ENCODE measurements around the gene CRISP2.
"Not testable (repeated sequence)": the region's sequence is repeated elsewhere in the genome, so short reads cannot be mapped to it uniquely, and the experiment has no call there.

CRISP2 gene, protein sequence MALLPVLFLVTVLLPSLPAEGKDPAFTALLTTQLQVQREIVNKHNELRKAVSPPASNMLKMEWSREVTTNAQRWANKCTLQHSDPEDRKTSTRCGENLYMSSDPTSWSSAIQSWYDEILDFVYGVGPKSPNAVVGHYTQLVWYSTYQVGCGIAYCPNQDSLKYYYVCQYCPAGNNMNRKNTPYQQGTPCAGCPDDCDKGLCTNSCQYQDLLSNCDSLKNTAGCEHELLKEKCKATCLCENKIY

DNA sequence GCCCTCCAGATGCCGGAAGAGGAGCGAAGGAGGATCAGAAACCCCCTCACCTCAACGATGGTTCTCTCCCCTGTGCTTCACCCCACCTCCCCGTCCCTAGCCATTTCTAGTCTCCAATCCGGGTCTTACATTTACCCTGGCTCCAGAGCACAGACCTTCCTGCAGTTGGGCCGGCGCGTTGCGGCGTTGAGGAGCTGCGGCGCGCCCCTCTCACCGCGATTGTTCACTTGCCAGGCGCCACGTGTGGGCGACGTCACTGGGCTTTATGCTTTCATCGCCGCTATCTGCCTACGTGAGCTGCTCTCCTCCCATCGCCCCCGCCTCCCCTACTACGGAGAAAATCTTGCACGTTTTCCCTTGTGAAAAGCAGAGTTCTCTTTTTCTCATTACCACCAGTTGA, at the start of gene CRISP2:
Gene CRISP2 (minus strand): TSS at position 198 of the 400 bp plus-strand sequence. CDS start 4,347 bp downstream, outside the sequence.
- DNase-seq (ENCODE audit: low read depth in 1 of 2, low spot score in 1 of 2): no peak
- in situ Hi-C loops (cut with HindIII; ENCODE audit: low pct_unique_long_range_greater_than_20kb, low sequenced_read_pairs): no loop called here
- TF ChIP-seq JUND (IDR thresholded peaks at IDR 0.05; ENCODE audit: low read depth): no peak

DNA sequence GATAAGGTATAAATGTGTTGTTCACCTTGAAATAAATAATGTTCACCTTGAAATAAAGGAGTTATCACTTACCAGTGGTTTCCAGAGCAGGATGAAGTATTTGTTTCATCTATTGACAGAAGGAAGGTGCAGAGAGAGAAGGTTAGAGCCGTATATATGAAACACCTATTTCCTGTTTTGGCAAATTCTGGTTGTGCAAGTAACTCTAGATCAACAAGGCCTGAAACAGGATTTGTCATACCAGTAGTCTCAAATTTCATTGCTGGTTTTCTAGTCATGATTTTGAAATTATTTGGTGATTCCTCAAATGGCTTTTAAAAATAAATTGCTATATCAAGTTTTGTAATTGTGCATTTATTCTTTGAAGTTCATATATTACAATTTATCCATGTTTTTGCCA, 30.9 kb upstream of the CRISP2 start, which contains the start of gene CRISP3:
Gene CRISP3 (minus strand): TSS at position 130 of the 400 bp plus-strand sequence. CDS start 21 bp downstream, at position 109.
- no peak for TF ChIP-seq JUND (IDR thresholded peaks at IDR 0.05; ENCODE audit: low read depth)
- DNase-seq (ENCODE audit: low read depth in 1 of 2, low spot score in 1 of 2): peak in 1 of 2 experiments; percentile 83
- in situ Hi-C loops (cut with HindIII; ENCODE audit: low pct_unique_long_range_greater_than_20kb, low sequenced_read_pairs): no loop called here

DNA sequence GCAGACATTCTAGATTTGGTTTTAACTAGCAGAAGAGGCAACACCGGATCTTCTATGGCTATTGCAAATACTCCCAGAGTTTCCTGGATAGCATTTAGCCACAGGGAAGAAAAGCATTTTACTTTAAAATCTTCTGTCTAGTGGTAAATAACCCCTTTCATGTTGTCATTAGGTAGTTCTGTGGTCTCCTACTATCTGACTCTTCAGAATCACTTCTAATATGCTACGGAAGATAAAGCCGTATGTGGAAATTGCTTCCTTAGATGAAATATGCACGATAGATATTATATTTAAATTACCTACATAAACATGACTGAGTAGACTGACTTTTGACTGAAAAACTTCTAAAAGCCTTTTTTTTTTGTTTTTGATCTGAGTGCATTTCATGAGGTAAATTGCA, 30.1 kb upstream of the CRISP2 start:
- in situ Hi-C loops (cut with HindIII; ENCODE audit: low pct_unique_long_range_greater_than_20kb, low sequenced_read_pairs): no loop called here
- TF ChIP-seq JUND (IDR thresholded peaks at IDR 0.05; ENCODE audit: low read depth): no peak
- DNase-seq (ENCODE audit: low read depth in 1 of 2, low spot score in 1 of 2): no peak

DNA sequence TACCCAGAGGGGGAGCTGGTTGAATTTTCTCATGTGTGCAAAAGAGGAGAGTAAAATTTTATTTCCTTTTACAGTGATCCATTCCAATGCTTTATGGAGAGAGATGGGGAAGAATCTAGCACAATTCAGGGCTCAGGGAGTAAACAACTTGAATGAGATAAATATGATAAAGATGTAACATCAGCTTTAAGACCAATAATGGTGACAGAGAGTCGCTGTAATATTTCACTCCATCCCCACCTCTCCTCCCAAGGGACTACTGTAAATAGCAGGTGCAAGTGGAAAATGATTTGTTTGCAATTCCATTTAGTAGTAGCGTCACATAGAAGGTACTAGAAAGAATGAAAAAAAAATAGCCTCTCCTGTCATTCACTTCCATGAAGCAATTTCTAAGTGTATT, 26.1 kb upstream of the CRISP2 start:
- in situ Hi-C loops (cut with HindIII; ENCODE audit: low pct_unique_long_range_greater_than_20kb, low sequenced_read_pairs): no loop called here

DNA sequence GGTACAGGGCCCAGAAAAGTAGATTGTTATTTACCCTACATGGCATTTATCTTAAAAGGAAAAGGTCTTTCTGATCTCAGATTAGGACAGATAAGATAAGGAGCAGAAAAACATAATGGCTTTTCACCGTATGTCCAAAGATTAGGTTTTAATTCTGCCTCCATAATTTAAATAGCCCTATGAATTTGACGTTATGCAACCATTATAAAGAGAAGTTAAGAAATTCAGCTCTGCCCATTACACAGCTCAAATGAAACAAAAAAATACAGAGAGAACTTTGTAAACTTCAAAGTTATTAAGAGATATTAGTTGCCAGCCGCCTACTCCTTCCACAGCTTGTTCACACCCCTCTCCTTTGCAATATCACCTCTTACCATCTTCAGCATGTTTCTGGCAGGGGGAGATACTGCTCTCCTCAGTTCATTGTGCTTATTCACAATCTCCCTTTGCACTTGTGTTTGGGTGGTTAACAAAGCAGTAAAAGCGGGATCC, 22.7 kb upstream of the CRISP2 start:
- DNase-seq (ENCODE audit: low read depth in 1 of 2, low spot score in 1 of 2): no peak
- in situ Hi-C loops (cut with HindIII; ENCODE audit: low pct_unique_long_range_greater_than_20kb, low sequenced_read_pairs): no loop called here
- TF ChIP-seq JUND (IDR thresholded peaks at IDR 0.05; ENCODE audit: low read depth): no peak

More for the DNA sequence above, 26.1 kb upstream of the CRISP2 start:
- TF ChIP-seq JUND (IDR thresholded peaks at IDR 0.05; ENCODE audit: low read depth): no peak
- no peak for DNase-seq (ENCODE audit: low read depth in 1 of 2, low spot score in 1 of 2)

DNA sequence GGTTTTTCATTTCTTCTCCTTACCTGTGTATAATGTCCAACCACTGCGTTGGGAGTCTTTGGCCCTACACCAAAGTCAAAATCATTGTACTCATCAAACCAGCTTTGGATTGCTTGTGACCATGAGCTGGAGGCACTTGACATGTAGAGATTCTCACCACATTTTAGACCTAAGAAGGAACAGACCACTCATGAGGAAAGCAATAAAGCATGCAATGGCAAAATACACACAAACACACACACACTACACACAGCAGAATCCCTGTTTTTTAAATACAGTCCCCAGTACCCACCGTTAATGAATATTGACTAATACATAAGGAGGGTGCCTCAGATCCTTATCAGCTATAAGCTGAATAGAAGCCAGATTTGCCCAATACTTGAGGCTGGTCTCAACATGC, 20.3 kb upstream of the CRISP2 start:
- TF ChIP-seq JUND (IDR thresholded peaks at IDR 0.05; ENCODE audit: low read depth): no peak
- in situ Hi-C loops (cut with HindIII; ENCODE audit: low pct_unique_long_range_greater_than_20kb, low sequenced_read_pairs): no loop called here
- no peak for DNase-seq (ENCODE audit: low read depth in 1 of 2, low spot score in 1 of 2)

DNA sequence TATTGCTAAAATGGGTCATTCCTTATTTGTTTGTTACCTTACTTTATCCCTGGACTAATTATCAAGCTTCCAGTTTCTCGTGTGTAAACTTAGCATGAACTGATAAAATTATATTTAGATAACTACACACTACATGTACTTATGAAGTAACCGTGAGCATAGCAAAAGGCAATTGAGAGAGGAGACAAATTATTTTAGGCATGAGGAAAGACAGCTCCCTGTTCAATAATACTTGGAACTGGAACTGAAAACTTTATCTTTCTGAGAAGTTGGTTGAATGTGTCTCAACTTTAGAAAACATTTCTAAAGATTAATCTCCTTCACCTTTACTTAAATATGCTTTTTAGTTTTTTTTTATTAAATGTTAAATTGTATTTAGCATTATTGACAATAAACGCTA, 19.4 kb upstream of the CRISP2 start:
- no peak for DNase-seq (ENCODE audit: low read depth in 1 of 2, low spot score in 1 of 2)
- in situ Hi-C loops (cut with HindIII; ENCODE audit: low pct_unique_long_range_greater_than_20kb, low sequenced_read_pairs): no loop called here
- no peak for TF ChIP-seq JUND (IDR thresholded peaks at IDR 0.05; ENCODE audit: low read depth)

DNA sequence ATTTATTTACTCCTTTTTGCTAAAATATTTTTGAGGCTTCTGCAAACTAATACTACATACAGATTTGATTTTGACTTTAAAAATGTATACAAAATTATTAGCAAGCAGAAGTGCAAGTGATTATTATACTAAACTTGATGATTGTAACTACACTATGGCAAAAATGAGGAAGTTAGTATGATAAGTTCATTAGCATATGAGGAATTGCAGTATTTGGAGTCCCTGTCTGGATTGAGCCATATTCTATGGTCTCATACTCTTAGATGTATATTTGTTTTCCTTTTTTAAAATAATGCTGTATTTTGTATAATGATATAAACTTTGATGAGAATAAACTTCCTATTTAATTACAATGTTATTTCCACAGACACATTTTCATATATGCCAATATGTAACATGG, 16.9 kb upstream of the CRISP2 start:
- no peak for TF ChIP-seq JUND (IDR thresholded peaks at IDR 0.05; ENCODE audit: low read depth)
- in situ Hi-C loops (cut with HindIII; ENCODE audit: low pct_unique_long_range_greater_than_20kb, low sequenced_read_pairs): no loop called here
- no peak for DNase-seq (ENCODE audit: low read depth in 1 of 2, low spot score in 1 of 2)

DNA sequence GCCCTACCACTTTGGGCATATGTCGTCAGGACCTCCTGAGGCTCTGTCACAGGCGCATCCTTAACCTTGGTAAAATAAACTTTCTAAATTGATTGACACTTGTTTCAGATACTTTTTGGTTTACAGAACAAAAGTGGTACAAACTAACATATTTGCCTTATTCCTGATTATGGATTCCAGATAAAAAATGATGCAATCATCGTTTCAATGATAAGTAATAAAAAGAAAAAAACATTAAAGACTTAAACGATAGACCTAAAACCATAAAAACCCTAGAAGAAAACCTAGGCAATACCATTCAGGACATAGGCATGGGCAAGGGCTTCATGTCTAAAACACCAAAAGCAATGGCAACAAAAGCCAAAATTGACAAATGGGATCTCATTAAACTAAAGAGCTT, 10.6 kb upstream of the CRISP2 start:
- in situ Hi-C loops (cut with HindIII; ENCODE audit: low pct_unique_long_range_greater_than_20kb, low sequenced_read_pairs); DNase-seq (ENCODE audit: low read depth in 1 of 2, low spot score in 1 of 2): not testable (repeated sequence)

DNA sequence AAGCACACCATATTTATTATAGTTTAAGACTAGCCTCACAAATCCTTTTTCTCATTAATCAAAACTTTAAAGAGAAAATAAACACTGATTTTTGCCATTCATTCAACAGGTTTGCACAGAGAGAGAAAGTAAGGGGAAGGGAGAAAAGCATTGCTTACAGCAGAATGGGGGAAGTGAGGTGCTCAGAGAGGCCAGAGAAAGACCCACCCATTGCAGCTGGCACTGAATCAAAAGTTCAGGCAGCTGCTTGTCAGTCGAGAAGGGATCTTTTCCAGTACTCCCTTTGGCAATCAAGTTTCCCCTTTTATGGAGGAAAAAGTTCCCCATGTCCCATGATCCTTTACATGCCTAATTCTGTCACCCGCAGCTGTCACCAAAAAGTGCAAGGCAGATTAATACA, 8.0 kb upstream of the CRISP2 start:
- TF ChIP-seq JUND (IDR thresholded peaks at IDR 0.05; ENCODE audit: low read depth): no peak
- in situ Hi-C loops (cut with HindIII; ENCODE audit: low pct_unique_long_range_greater_than_20kb, low sequenced_read_pairs): no loop called here
- DNase-seq (ENCODE audit: low read depth in 1 of 2, low spot score in 1 of 2): no peak

DNA sequence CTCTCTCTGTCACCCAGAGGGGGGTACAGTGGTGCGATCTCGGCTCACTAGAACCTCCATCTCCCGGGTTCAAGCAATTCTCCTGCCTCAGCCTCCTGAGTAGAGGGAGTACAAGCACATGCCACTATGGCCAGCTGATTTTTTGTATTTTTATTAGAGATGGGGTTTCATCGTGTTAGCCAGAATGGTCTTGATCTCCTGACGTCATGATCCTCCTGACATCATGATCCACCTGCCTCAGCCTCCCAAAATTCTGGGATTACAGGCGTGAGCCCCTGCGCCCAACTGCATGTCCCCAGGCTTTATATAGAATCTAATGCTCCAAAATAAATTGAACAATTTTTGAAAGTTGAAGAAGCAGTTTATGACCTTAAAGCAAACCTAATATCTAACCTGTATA, 7.0 kb upstream of the CRISP2 start:
- in situ Hi-C loops (cut with HindIII; ENCODE audit: low pct_unique_long_range_greater_than_20kb, low sequenced_read_pairs): no loop called here
- no peak for TF ChIP-seq JUND (IDR thresholded peaks at IDR 0.05; ENCODE audit: low read depth)
- no peak for DNase-seq (ENCODE audit: low read depth in 1 of 2, low spot score in 1 of 2)

DNA sequence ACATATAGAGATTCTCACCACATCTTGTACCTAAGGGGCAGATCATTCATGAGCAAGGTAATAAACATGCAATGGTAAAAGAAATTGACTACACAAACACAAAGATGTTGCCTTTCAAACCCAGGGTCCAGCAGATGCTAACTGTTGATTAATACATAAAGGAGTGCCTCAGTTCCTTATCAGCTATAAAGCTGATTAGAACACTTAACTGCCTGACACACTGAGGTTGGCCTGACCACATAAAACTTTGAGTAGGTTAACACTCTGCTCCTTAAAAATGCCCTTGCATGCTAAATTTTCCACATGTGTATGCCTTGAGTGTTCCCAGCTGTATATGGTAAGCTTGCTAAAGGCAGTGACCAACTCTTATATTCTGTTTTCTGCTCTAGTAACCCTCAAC, 14.9 kb downstream of the CRISP2 start:
- no peak for TF ChIP-seq JUND (IDR thresholded peaks at IDR 0.05; ENCODE audit: low read depth)
- in situ Hi-C loops (cut with HindIII; ENCODE audit: low pct_unique_long_range_greater_than_20kb, low sequenced_read_pairs): no loop called here

DNA sequence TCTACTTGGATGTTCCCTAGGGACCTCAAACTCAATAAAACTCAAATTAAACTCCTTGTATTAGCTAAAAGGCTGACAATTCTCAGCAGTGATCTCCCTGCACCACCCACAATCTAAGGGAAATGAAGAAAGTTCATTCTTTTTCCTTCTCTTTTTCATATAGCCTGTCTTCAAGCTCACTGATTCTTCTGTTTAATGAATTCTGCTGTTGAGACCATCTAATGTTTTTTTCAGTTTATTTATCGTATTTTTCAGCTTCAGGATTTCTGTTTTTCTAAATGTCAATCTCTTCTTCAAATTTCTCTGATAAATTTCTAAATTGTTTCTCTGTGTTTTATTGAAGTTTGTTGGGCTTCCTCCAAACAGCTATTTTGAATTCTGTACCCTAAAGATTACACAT, 19.8 kb downstream of the CRISP2 start:
- TF ChIP-seq JUND (IDR thresholded peaks at IDR 0.05; ENCODE audit: low read depth): no peak

More for the DNA sequence above, 14.9 kb downstream of the CRISP2 start:
- no peak for DNase-seq (ENCODE audit: low read depth in 1 of 2, low spot score in 1 of 2)

DNA sequence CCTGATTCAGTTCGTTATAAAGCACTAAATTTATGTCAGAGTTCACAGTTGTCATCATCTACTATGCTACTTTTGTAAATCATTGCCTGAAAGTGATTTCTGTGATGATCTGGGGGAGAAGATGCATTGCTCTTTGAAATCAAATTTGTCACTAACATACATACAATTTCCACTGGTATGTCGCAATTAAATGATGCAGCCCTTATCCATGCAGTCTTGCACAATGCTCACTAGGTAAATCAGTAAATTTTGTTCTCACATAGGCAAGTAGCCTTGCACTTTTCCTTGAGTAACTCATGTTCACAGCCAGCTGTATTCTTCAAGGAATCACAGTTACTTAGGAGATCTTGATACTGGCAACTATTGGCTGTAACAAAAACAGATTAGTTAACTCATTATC, 20.8 kb downstream of the CRISP2 start:
- in situ Hi-C loops (cut with HindIII; ENCODE audit: low pct_unique_long_range_greater_than_20kb, low sequenced_read_pairs): no loop called here
- TF ChIP-seq JUND (IDR thresholded peaks at IDR 0.05; ENCODE audit: low read depth): no peak
- no peak for DNase-seq (ENCODE audit: low read depth in 1 of 2, low spot score in 1 of 2)

More for the DNA sequence above, 19.8 kb downstream of the CRISP2 start:
- DNase-seq (ENCODE audit: low read depth in 1 of 2, low spot score in 1 of 2): no peak
- in situ Hi-C loops (cut with HindIII; ENCODE audit: low pct_unique_long_range_greater_than_20kb, low sequenced_read_pairs): no loop called here
